GM19099 (cell line): ENCODE results near the gene SERPINA10.

Experiments used
- POLR2A ChIP-seq: IDR thresholded peaks from 3 replicates; pipeline ENCODE4 v1.6.1; 2011; ENCODE audit warnings: low read depth; ENCODE audit not compliant: insufficient read length; ENCODE audit errors: extremely low read depth

The SERPINA10 gene

GRCh38 chr14:94244182-94244581 is 48.9 kb downstream of the SERPINA10 start:
- no peak for TF ChIP-seq POLR2A

GRCh38 chr14:94239406-94239805 is 53.7 kb downstream of the SERPINA10 start:
- TF ChIP-seq POLR2A = no peak

GRCh38 chr14:94237983-94238382 is 55.1 kb downstream of the SERPINA10 start:
- no peak for TF ChIP-seq POLR2A

- TF ChIP-seq POLR2A = no peak
Observed at GRCh38 chr14:94237046-94237445, 56.0 kb downstream of the SERPINA10 start.
